ENCODE data around the gene CCDC154.
A peak's percentile ranks its signal among the peaks of the same experiment; 100 is the strongest.

The CCDC154 gene

GRCh38 chr16:1429631-1430030, 14.7 kb downstream of the CCDC154 start:
- peak overlapping the region; percentile 76; the same call in 1 of the 2 replicates for H3K27ac ChIP-seq
- TF ChIP-seq CTCF (conservative IDR thresholded peaks at IDR 0.05) = no peak
- TF ChIP-seq ZFX (IDR thresholded peaks at IDR 0.05) = no peak

- no peak overlapping the region; the same call in 1 of the 2 replicates for H3K27ac ChIP-seq
- TF ChIP-seq CTCF (conservative IDR thresholded peaks at IDR 0.05) (no peak), ZFX (IDR thresholded peaks at IDR 0.05) (no peak)
Observed at GRCh38 chr16:1429012-1429411, 15.3 kb downstream of the CCDC154 start.

DNA sequence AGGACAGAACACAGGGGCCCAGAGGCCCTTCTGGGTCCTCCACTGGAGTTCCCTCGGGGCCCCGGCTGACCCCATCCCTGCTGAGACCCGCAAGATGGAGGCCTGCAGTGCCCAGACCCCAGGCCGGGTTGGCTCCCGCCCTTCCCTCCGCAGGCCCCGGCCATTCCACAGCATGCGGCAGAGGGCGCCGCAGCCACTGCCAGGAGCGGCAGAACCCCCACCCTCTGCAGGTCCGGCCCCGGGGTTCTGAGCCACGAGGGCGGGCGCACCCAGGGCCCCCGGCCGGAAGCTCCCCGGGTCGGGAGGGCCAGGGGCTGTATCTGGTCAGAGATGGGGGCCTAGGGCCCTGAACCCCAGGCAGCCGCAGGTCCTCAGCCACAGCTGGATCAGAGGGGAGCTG, 15.8 kb downstream of the CCDC154 start:
- TF ChIP-seq ZFX (IDR thresholded peaks at IDR 0.05) (no peak), CTCF (conservative IDR thresholded peaks at IDR 0.05) (no peak; the same call in 1 of the 2 replicates)
- H3K27ac ChIP-seq = no peak overlapping the region; the same call in 1 of the 2 replicates

DNA sequence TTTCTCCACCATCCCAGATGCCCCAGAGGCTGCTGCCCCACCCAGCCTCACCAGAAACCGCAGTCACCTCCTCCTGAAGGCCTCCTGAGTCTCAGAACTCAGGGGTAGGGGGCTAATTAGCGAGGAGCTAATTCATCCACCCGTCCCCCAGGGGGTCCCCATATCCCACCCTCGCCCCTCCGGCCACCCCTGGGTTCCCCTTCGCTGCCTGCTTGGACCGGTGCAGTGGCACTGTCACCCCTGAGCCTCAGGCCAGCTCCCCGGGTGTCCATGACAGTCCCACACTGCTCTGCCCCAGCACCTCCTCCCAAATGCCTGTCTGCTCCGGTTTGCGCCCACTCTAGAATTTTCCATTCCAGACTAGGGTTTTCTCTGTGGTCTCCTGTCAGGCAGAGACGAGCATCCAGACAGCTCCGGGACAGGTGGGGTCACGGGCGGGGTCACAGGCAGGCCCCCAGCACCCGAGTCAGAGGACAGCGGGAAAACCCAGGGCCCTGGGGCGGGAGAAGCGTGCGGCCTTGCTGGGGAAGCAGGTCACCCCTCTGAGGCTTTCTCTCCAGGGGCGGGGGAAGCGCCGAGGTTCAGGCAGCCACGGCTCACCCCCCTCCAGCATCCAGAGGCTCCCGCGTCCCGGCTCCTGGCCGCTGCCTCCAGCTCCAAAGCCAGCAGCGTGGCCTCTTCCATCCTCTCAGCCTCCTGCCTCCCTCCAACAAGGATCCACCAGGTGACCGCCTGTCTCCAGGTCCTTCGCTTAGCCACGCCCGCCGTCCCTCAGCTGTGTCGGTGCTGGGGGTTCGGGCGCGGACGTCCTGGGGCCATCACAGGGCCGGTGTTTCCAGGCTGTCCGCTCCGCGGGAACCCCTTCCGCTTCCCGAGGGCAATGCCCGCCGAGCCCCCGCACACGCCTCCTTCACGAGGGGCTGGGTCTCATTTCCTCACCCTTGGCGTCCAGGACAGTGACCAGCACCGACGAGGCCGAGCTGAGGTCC, 16.6 kb downstream of the CCDC154 start:
- TF ChIP-seq ZFX (IDR thresholded peaks at IDR 0.05) = no peak
- no peak for TF ChIP-seq CTCF (conservative IDR thresholded peaks at IDR 0.05)
- H3K27ac ChIP-seq = no peak overlapping the region; the same call in 1 of the 2 replicates

DNA sequence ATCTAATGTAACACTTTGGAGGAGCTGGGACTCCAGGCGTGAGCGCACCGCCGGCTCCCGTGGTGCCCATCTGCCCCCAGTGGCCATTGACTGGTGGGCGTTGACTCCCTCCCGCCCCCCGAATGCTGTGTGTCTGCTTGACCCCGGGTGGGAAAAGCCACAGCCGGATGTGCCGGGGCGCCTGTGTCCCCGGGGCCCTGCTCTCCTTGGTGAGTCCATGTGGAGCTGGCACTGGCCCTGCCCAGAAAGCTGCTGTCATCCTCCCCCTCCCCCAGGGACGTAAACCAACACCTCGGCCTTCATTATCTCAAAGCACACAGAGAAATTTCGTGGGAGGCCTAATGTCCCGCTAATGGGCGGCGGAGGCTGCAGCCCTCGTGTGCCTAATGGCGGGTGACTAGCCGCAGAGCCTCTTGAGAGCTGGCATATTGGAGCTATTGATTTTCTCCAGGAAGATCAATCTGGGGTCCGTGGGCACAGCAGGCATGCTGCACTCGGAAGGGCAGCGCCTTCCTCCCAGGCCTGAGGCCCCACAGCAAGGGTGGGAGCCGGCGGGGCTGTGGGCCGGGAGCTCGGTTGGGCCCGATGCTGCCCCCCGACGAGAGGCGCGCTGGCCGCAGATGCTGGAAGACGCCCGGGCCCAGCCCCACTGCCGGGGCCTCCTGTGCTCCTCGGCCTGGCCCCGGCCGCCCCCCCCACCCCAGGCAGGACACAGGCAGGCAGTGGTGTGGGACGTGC, 17.5 kb downstream of the CCDC154 start:
- no peak for TF ChIP-seq ZFX (IDR thresholded peaks at IDR 0.05)
- TF ChIP-seq CTCF (conservative IDR thresholded peaks at IDR 0.05) = no peak
- no peak overlapping the region for H3K27ac ChIP-seq

DNA sequence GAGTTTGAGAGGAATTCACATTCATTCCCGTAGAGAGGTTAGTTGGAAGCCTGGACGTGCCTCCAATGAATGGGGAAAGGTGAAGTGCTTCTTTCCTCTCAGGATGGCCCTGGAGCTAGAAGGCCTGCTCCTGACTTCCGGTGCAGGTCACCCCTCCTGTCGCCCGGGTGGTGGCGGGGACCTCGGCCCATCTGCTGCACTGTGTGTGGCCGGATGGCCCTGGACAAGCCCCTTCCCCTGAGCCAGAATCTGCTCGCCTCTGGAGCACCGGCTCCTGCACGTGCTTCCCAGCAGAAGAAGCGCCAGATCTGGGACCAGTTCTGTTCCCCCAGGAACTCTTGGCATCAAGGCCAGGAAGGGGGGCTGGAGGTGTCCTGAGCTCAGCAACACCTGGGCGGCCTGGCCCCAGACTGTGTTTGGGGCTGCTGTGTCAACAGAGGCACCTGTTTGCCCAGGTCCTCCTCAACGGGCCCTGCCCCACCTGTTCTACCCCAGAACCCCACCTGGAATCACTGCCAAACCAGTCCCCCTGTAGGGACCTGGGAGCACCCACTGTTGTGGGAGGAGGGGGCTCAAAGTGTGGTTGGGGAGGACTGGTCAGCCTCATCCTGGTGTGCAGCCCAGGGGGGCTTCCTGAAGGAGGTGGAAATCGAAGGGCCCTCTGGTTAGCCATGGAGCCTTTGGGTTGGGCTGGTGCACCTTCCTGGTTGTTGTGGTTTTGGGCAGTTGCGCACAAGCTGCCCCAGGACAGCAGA, 18.6 kb downstream of the CCDC154 start:
- H3K27ac ChIP-seq = no peak overlapping the region; the same call in 1 of the 2 replicates
- TF ChIP-seq ZFX (IDR thresholded peaks at IDR 0.05) (no peak), CTCF (conservative IDR thresholded peaks at IDR 0.05) (no peak)

All from C4-2B (cell line).